A549 (cell line): ENCODE results near the gene CARD8.

Experiments used
- BHLHE40 ChIP-seq: IDR thresholded peaks from 2 replicates; pipeline ENCODE4 v1.6.1; 2012; ENCODE audit warnings: low read depth, low read length, inconsistent platforms
- CBX2 ChIP-seq: fragments of 200-600 bp; sonication (generic); IDR thresholded peaks from 2 replicates; pipeline ENCODE4 v1.6.1; 2016; ENCODE audit warnings: low read depth, mild to moderate bottlenecking, borderline replicate concordance
- CHD2 ChIP-seq: fragments of 150-350 bp; IDR thresholded peaks from 2 replicates; pipeline ENCODE4 v1.6.1; 2014; ENCODE audit warnings: low read length; ENCODE audit not compliant: partially characterized antibody
- CHD4 ChIP-seq: fragments of 200-600 bp; sonication (generic); IDR thresholded peaks from 2 replicates; pipeline ENCODE4 v1.6.1; 2016; ENCODE audit warnings: antibody characterized with exemption, mild to moderate bottlenecking, borderline replicate concordance
- CTCF ChIP-seq: fragments of >200 bp; sonication (Bioruptor Twin); formaldehyde crosslinking; IDR thresholded peaks from 3 replicates; pipeline ENCODE4 v1.5.1; 2016
- ELK1 ChIP-seq: fragments of 150-350 bp; IDR thresholded peaks from 2 replicates; pipeline ENCODE4 v1.6.1; 2014; ENCODE audit warnings: low read depth, mild to moderate bottlenecking, low read length
- EP300 ChIP-seq, 2 experiments: fragments of >200 bp; sonication (Bioruptor Twin); formaldehyde crosslinking; IDR thresholded peaks; 2 replicates in 1 of 2; 3 replicates in 1 of 2; pipeline ENCODE4 v1.6.1; 2016 to 2017
- JUNB ChIP-seq: fragments of >200 bp; sonication (Bioruptor Twin); formaldehyde crosslinking; IDR thresholded peaks from 2 replicates; pipeline ENCODE4 v1.6.1; 2016
- POLR2A ChIP-seq: IDR thresholded peaks from 2 replicates; pipeline ENCODE4 v1.6.1; 2012; ENCODE audit warnings: mild to moderate bottlenecking, low read length
- POLR2AphosphoS2 ChIP-seq: conservative IDR thresholded peaks from 2 replicates; pipeline ENCODE4 v1.6.1; 2012; ENCODE audit warnings: low read length, improper control_type of control experiment, inconsistent platforms
- RAD21 ChIP-seq, 2 experiments: fragments of >200 bp in 1 of 2; sonication (Bioruptor Twin) in 1 of 2; formaldehyde crosslinking in 1 of 2; IDR thresholded peaks in 1 of 2; conservative IDR thresholded peaks in 1 of 2; 2 replicates in 1 of 2; 3 replicates in 1 of 2; pipeline ENCODE4 v1.6.1; 2012 to 2018; ENCODE audit warnings: inconsistent platforms in 1 of 2
- RFX5 ChIP-seq: fragments of 450-650 bp; IDR thresholded peaks from 2 replicates; pipeline ENCODE4 v1.7.1; 2014; ENCODE audit warnings: antibody characterized with exemption, mild to moderate bottlenecking, moderate library complexity
- SMC3 ChIP-seq: fragments of >200 bp; sonication (Bioruptor Twin); formaldehyde crosslinking; IDR thresholded peaks from 3 replicates; pipeline ENCODE4 v1.6.1; 2018; ENCODE audit warnings: inconsistent platforms
- TF ChIP-seq, protein P1 (sequence below): fragments of 450-650 bp; IDR thresholded peaks from 2 replicates; pipeline ENCODE4 v1.6.1; 2014; ENCODE audit warnings: antibody characterized with exemption

DNA sequence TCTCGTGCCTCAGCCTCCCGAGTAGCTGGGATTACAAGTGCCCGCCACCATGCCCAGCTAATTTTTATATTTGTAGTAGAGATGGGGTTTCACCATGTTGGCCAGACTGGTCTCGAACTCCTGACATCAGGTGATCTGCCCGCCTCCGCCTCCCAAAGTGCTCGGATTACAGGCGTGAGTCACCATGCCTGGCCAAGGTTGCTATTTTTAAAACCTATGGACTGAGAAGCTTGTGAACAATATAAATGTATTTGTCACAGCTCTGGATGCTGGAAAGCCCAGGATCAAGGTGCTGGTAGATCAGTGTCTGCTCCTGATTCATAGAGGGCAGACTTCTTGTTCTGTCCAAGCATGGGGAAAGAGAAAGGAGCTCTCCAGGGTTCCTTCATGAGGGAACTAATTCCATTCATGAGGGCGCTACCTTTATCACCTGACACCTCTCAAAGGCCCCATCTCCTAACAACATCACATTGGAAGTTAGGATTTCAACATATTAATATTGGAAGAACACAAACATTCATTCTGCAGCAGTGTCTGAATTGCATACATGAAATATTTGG lies 16.1 kb downstream of the CARD8 start:
- TF ChIP-seq CTCF (no peak), EP300 (IDR thresholded peaks at IDR 0.05) (no peak), POLR2A (no peak), SMC3 (no peak), JUNB (no peak), BHLHE40 (no peak), POLR2AphosphoS2 (no peak), CHD2 (no peak), CBX2 (no peak), RAD21 (conservative IDR thresholded peaks at IDR 0.05 in 1 of 2, IDR thresholded peaks at IDR 0.05 in 1 of 2) (no peak), ELK1 (no peak), CHD4 (no peak), RFX5 (no peak)
- TF ChIP-seq, protein P1, sequence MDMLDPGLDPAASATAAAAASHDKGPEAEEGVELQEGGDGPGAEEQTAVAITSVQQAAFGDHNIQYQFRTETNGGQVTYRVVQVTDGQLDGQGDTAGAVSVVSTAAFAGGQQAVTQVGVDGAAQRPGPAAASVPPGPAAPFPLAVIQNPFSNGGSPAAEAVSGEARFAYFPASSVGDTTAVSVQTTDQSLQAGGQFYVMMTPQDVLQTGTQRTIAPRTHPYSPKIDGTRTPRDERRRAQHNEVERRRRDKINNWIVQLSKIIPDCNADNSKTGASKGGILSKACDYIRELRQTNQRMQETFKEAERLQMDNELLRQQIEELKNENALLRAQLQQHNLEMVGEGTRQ: no peak
